Kidney (tissue), 14 donors: ENCODE measurements around the gene PAK6. TPM values are rescaled to one million over a fixed set of nuclear protein-coding genes. Genes with fewer than 3 reads are reported as not detected.

Experiments
- DNase-seq, 5 donors: peaks; one replicate each; pipeline ENCODE4 v3.0.0-alpha.2; 2013 to 2020
- FAIRE-seq: peaks from 2 replicates; lab custom pipeline; 2012; peaks lifted over from hg19 to GRCh38; lab: Jason Lieb, UNC
- H3K27ac ChIP-seq, 2 donors: one replicate each; pipeline ENCODE4 v1.7.0; 2013; ENCODE audit warnings: low read depth in 2 of 2, low read length in 2 of 2, inconsistent platforms in 1 of 2
- H3K27me3 ChIP-seq: one replicate; pipeline ENCODE4 v1.7.1; 2013; ENCODE audit warnings: low read length, inconsistent platforms; ENCODE audit not compliant: control insufficient read depth, insufficient read depth
- H3K36me3 ChIP-seq, 3 donors: one replicate each; pipeline versions ENCODE4 v1.7.0 to v1.7.1; 2013; ENCODE audit warnings: low read length in 3 of 3, control low read depth in 1 of 3, inconsistent platforms in 1 of 3; ENCODE audit not compliant: insufficient read depth in 3 of 3, control insufficient read depth in 2 of 3
- H3K4me1 ChIP-seq, 3 donors: one replicate each; pipeline versions ENCODE4 v1.7.0 to v1.7.1; 2013; ENCODE audit warnings: low read length in 3 of 3, inconsistent platforms in 1 of 3, low read depth in 1 of 3; ENCODE audit not compliant: control insufficient read depth in 2 of 3, insufficient read depth in 2 of 3
- H3K4me3 ChIP-seq, 3 donors: one replicate each; pipeline versions ENCODE4 v1.7.0 to v1.8.1; 2013; ENCODE audit warnings: low read length in 3 of 3, control low read depth in 1 of 3, inconsistent platforms in 1 of 3
- H3K9ac ChIP-seq, 3 donors: one replicate each; pipeline versions ENCODE4 v1.7.0 to v1.7.1; 2013; ENCODE audit warnings: low read length in 3 of 3, control low read depth in 1 of 3, inconsistent platforms in 1 of 3
- H3K9me3 ChIP-seq, 3 donors: one replicate each; pipeline versions ENCODE4 v1.7.0 to v1.7.1; 2013; ENCODE audit warnings: low read length in 3 of 3, control low read depth in 1 of 3, inconsistent platforms in 1 of 3; ENCODE audit not compliant: control insufficient read depth in 2 of 3, insufficient read depth in 1 of 3
- intact Hi-C: fragments of 100-400 bp; cut with DNase I; formaldehyde crosslinking; loops from one replicate; pipeline ENCODE4 v1.11.1; 2022
- polyA plus RNA-seq: library from polyadenylated mRNA; stranded (reverse); fragments of 350-450 nt; fragmentation: Illumina TruSeq; extraction: RNeasy Lipid Tissue Mini Kit (QIAGEN cat#74804); gene quantifications from one replicate; pipeline ENCODE4 v1.2.3, GENCODE V29; 2014; ENCODE audit warnings: low read depth, low replicate concordance; ENCODE audit not compliant: insufficient read depth
- total RNA-seq: library from RNA; stranded (reverse); fragmentation: NEBNext Ultra II Directional; extraction: Animal tissue kit (Norgen Biotek cat#: 25700); gene quantifications from one replicate; pipeline ENCODE4 v1.2.1, GENCODE V29; 2021
- TF ChIP-seq, protein P1 (sequence below): IDR thresholded peaks from 3 replicates; pipeline ENCODE4 v1.5.1; 2012; ENCODE audit warnings: mild to moderate bottlenecking, moderate library complexity, borderline replicate concordance; ENCODE audit not compliant: insufficient read depth; ENCODE audit errors: extremely low read depth
- donor health status: control.
- donor health status: control.
- donor health status: control.
- donor health status: control.
- donor health status: control.
- donor health status: DM: yes; HTN: yes; CAD: no.
- donor health status: Normal renal cell carcinoma (clear cell type).

PAK6 gene
- total and polyA plus RNA-seq, 2 donors from 2014 or later = 8.1 to 11.9 TPM

DNA sequence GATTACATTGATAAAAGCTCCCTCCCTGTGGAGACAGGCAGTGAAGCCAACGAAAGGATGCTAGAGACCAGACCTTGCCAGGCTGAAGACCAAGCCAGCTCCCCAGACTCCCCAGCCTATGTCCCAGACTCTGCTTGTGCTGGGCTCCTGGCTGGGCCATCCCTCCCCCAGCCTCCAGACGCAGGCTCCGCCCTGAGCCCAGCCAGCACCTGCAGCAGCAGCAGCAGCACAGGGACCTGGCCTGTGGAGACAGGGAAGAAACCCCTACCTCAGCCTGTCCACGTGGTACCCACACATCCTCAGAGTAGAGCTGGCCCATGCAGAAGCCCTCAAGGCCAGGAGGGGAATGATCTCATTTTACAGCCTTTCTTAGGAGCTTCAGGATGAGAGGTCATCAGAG, 30.7 kb downstream of the PAK6 start:
- Histone ChIP-seq H3K27ac (no peak overlapping the region), H3K27me3 (no peaks in the 10 kb centered on the region), H3K9me3 (no peaks in the 10 kb centered on the region), H3K36me3 (no peaks in the 10 kb centered on the region), H3K4me1 (no peaks in the 10 kb centered on the region), H3K4me3 (no peak overlapping the region), H3K9ac (no peak overlapping the region)
- intact Hi-C loops = loop anchor here (5.0 to 10.0 kb wide), 3 partner anchors 52 to 227 kb away; no protein-coding TSS in a partner anchor
- TF ChIP-seq, protein P1, sequence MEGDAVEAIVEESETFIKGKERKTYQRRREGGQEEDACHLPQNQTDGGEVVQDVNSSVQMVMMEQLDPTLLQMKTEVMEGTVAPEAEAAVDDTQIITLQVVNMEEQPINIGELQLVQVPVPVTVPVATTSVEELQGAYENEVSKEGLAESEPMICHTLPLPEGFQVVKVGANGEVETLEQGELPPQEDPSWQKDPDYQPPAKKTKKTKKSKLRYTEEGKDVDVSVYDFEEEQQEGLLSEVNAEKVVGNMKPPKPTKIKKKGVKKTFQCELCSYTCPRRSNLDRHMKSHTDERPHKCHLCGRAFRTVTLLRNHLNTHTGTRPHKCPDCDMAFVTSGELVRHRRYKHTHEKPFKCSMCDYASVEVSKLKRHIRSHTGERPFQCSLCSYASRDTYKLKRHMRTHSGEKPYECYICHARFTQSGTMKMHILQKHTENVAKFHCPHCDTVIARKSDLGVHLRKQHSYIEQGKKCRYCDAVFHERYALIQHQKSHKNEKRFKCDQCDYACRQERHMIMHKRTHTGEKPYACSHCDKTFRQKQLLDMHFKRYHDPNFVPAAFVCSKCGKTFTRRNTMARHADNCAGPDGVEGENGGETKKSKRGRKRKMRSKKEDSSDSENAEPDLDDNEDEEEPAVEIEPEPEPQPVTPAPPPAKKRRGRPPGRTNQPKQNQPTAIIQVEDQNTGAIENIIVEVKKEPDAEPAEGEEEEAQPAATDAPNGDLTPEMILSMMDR = no peak
- peak in 1 of 5 donors; percentile 45 for DNase-seq
- FAIRE-seq = no peak

DNA sequence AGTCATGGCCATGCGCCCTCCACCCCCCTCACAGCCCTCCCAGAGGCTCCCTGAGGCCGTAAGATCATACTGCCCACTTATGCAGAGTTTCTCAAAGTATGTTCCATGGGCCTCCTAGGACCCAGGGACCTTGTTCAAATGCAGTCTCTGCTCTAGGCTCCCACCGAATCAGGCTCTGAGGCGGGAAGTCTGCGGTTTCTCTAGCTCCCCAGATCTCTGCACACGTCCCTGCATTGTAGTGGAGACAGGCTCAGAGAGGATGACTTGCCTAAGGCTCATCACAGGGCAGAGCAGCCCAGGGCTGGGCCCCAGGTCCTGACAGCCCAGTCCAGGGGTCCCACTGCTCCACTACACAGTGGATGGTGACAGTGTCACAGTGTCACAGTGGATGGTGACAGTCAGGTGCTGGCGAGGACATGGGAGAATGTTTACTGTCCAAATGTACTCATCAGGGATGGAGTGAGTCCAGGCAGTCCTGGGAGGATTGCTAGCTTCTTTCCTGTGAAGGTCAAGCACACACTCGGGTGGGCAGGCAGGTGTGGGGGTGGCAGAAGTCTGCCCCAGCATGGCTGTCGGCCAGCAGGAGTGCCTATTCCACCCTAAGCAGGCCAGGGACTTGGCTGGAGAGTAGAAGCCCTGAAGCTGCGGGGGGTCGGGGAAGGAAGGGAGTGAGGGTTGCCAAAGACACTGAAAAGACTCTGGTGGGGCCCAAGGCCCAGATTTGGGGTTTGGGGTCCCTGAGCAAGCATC, 31.6 kb downstream of the PAK6 start:
- TF ChIP-seq, protein P1 = no peak
- Histone ChIP-seq H3K9ac (no peak overlapping the region), H3K27ac (no peak overlapping the region), H3K4me1 (no peaks in the 10 kb centered on the region), H3K36me3 (no peaks in the 10 kb centered on the region), H3K4me3 (no peak overlapping the region), H3K27me3 (no peaks in the 10 kb centered on the region), H3K9me3 (no peaks in the 10 kb centered on the region)
- no peak for FAIRE-seq
- DNase-seq = no peak
- intact Hi-C loops = loop anchor here (5.0 to 10.0 kb wide), 3 partner anchors 53 to 228 kb away; no protein-coding TSS in a partner anchor

DNA sequence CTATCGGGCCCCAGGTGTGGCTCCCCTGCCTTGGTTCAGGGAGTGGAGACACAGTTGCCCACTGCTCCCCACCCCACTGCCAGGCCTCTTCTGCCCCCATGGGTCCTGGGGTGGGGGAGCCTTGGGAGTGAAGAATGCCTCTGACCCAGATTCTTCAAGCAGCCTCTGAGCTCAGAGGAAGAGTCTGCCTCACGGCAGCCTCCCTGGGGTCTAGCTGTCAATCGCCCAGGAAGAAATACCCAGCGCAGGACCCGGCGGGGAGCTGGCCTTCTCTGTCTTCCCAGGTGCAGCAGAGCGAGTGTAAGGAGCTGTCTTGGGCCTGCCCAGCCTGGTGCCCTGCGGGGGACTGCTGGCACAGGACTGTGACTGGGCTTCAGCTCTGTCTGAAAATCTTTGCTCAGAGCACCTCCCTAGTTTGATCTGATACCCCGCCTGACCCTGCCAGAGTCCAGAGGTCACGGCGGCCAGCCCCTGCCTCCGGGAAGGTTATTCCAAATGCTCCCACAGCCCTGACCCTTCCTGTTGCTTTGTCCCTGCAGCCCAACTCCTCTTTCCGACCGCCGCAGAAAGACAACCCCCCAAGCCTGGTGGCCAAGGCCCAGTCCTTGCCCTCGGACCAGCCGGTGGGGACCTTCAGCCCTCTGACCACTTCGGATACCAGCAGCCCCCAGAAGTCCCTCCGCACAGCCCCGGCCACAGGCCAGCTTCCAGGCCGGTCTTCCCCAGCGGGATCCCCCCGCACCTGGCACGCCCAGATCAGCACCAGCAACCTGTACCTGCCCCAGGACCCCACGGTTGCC, 33.0 kb downstream of the PAK6 start:
- H3K27me3 ChIP-seq = no peaks in the 10 kb centered on the region
- no peaks in the 10 kb centered on the region for H3K9me3 ChIP-seq
- no peaks in the 10 kb centered on the region for H3K4me1 ChIP-seq
- no peak for FAIRE-seq
- H3K27ac ChIP-seq = no peak overlapping the region
- no peak for DNase-seq
- intact Hi-C loops = loop anchor here (5.0 to 10.0 kb wide), 3 partner anchors 55 to 230 kb away; no protein-coding TSS in a partner anchor
- no peaks in the 10 kb centered on the region for H3K36me3 ChIP-seq
- H3K4me3 ChIP-seq = no peak overlapping the region
- no peak overlapping the region for H3K9ac ChIP-seq
- TF ChIP-seq, protein P1 = no peak
